Measurements from ENCODE around the gene MBOAT2.
"Not testable (repeated sequence)": the region's sequence is repeated elsewhere in the genome, so short reads cannot be mapped to it uniquely, and the experiment has no call there.

Gene MBOAT2

GRCh38 chr2:9003616-9004337 is at the start of gene MBOAT2:
Gene MBOAT2 (minus strand): TSS chr2:9003684. CDS start chr2:9003614, 70 bp downstream.
- H3K4me3 ChIP-seq (ENCODE audit: low read length), result peak within 1 kb of the TSS; percentile 74
- no peak for TF ChIP-seq CTCF (conservative IDR thresholded peaks at IDR 0.05; ENCODE audit: low read length)
- DNase-seq (ENCODE audit: low read depth), result peak; percentile 89

DNA sequence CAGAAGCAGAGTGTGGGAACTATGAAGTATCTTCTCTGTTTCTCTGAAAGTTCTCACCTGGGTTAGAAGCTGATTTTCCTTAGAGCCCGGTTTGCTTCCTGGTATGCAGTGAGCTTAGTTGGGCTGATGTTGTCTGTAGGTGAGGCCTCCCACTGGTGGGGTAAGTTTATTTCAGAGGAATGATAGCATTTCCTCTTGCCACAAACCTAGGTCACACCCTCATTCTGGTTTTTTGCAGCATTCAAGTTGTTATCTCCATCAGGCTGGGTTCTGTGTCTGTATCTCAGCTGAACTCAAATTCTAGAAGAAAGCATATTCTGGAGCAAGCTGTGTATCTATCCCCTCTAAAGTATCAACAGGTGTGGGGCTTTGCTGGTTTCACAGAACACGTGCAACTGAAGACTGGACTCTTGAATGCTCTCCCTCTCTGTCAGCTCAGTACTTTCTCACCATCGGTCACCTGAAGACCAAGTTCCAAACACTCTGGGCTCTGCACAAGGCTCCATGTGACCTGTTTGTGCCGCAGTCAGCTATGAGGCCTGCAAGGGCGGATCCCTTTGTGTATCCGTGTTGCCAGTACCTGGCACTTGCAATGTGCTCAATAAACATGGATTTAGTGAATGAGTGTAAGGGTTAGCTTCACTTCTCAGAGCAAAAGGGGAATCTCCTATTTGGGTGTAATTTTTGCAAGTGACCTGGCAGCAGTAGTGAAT is 49.5 kb upstream of the MBOAT2 start:
- no peak overlapping the region for H3K4me3 ChIP-seq (ENCODE audit: low read length)
- no peak for DNase-seq (ENCODE audit: low read depth)
- TF ChIP-seq CTCF (conservative IDR thresholded peaks at IDR 0.05; ENCODE audit: low read length), result no peak

GRCh38 chr2:9051451-9051850 is 48.0 kb upstream of the MBOAT2 start:
- not testable (repeated sequence) for H3K4me3 ChIP-seq (ENCODE audit: low read length); DNase-seq (ENCODE audit: low read depth)

GRCh38 chr2:9050122-9050809 is 46.8 kb upstream of the MBOAT2 start:
- no peak overlapping the region for H3K4me3 ChIP-seq (ENCODE audit: low read length)
- no peak for DNase-seq (ENCODE audit: low read depth)
- TF ChIP-seq CTCF (conservative IDR thresholded peaks at IDR 0.05; ENCODE audit: low read length), result no peak

DNA sequence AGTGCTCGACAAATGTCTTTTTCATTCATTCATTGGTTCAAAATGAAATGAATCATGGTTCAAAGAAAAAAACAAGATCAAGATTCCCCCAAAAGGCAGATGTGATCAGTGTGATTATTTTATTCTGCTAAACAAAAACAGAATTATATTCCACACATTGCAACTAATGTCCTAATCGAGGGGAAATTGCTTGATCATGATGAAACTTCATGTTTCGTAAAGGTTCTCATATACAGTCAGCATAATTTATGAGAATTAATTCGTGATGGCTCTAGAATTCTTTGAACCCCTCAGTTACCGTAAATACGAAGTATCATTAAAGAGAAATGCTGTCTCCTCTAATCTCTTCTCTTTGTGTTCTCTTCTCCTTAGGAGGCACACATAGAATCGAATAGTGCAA is 42.1 kb upstream of the MBOAT2 start:
- no peak for TF ChIP-seq CTCF (conservative IDR thresholded peaks at IDR 0.05; ENCODE audit: low read length)
- no peak overlapping the region for H3K4me3 ChIP-seq (ENCODE audit: low read length)

DNA sequence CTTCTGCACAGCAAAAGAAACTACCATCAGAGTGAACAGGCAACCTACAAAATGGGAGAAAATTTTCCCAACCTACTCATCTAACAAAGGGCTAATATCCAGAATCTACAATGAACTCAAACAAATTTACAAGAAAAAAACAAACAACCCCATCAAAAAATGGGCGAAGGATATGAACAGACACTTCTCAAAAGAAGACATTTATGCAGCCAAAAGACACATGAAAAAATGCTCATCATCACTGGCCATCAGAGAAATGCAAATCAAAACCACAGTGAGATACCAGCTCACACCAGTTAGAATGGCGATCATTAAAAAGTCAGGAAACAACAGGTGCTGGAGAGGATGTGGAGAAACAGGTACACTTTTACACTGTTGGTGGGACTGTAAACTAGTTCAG is 40.0 kb upstream of the MBOAT2 start:
- DNase-seq (ENCODE audit: low read depth); H3K4me3 ChIP-seq (ENCODE audit: low read length): not testable (repeated sequence)

More for the DNA sequence above, 42.1 kb upstream of the MBOAT2 start:
- DNase-seq (ENCODE audit: low read depth), result no peak

- DNase-seq (ENCODE audit: low read depth), result peak; percentile 59
- TF ChIP-seq CTCF (conservative IDR thresholded peaks at IDR 0.05; ENCODE audit: low read length), result no peak
- H3K4me3 ChIP-seq (ENCODE audit: low read length), result no peak overlapping the region
Observed at GRCh38 chr2:9037166-9037565, 33.7 kb upstream of the MBOAT2 start.
